Measurements from ENCODE around the gene SLC16A5.

Gene SLC16A5

GRCh38 chr17:75090871-75091854 lies 3.4 kb downstream of the SLC16A5 start:
- TF ChIP-seq TAF1 (IDR thresholded peaks at IDR 0.05; ENCODE audit: borderline replicate concordance, low read depth, low read length): no peak
- no peak for TF ChIP-seq POLR2A (IDR thresholded peaks at IDR 0.05; ENCODE audit: low read depth, low read length)
- no peak for TF ChIP-seq POLR2AphosphoS5 (IDR thresholded peaks at IDR 0.05; ENCODE audit: low read depth, low read length)
- FAIRE-seq (no peak), DNase-seq (ENCODE audit: insufficient read length) (no peak)

GRCh38 chr17:75091855-75092327 lies 4.1 kb downstream of the SLC16A5 start:
- FAIRE-seq (no peak), DNase-seq (ENCODE audit: insufficient read length) (no peak)
- TF ChIP-seq TAF1 (IDR thresholded peaks at IDR 0.05; ENCODE audit: borderline replicate concordance, low read depth, low read length) (no peak), POLR2A (IDR thresholded peaks at IDR 0.05; ENCODE audit: low read depth, low read length) (no peak)

- TF ChIP-seq POLR2AphosphoS5 (IDR thresholded peaks at IDR 0.05; ENCODE audit: low read depth, low read length): no peak
- no peak for TF ChIP-seq TAF1 (IDR thresholded peaks at IDR 0.05; ENCODE audit: borderline replicate concordance, low read depth, low read length)
- TF ChIP-seq POLR2A (IDR thresholded peaks at IDR 0.05; ENCODE audit: low read depth, low read length): no peak
- no peak for FAIRE-seq
Observed at GRCh38 chr17:75093548-75094158, 5.9 kb downstream of the SLC16A5 start.

GRCh38 chr17:75094871-75095399 lies 7.2 kb downstream of the SLC16A5 start:
- no peak for TF ChIP-seq POLR2AphosphoS5 (IDR thresholded peaks at IDR 0.05; ENCODE audit: low read depth, low read length)
- no peak for TF ChIP-seq TAF1 (IDR thresholded peaks at IDR 0.05; ENCODE audit: borderline replicate concordance, low read depth, low read length)
- TF ChIP-seq POLR2A (IDR thresholded peaks at IDR 0.05; ENCODE audit: low read depth, low read length): no peak
- DNase-seq (ENCODE audit: insufficient read length): no peak
- FAIRE-seq: no peak

More at GRCh38 chr17:75093548-75094158, 5.9 kb downstream of the SLC16A5 start:
- no peak for DNase-seq (ENCODE audit: insufficient read length)

DNA sequence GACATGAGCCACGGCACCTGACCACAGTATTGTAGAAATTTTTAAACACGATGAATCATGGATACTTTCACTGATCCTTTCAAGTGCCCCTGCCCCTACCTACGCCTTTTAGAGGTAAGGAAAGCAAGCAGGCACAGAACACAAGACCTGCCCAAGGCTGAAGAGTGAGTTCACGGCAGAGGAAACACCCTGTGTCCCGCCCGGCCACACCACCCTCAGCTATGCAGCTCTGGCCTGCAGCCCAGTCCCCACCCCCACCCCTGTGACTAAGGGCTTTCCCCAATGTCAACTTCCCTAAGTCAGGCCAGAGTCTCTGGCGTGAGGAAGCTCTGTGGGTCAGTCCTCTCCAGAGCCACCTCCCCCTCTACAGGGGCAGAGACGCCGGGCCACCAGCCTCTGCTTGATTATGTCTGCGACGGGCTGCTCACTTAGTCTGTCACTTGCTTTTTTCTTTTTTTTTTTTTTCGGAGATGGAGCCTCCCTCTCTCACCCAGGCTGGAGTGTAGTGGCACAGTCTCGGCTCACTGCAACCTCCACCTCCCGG lies 8.4 kb downstream of the SLC16A5 start:
- FAIRE-seq (no peak), DNase-seq (ENCODE audit: insufficient read length) (no peak)
- TF ChIP-seq TAF1 (IDR thresholded peaks at IDR 0.05; ENCODE audit: borderline replicate concordance, low read depth, low read length) (no peak), POLR2AphosphoS5 (IDR thresholded peaks at IDR 0.05; ENCODE audit: low read depth, low read length) (no peak), POLR2A (IDR thresholded peaks at IDR 0.05; ENCODE audit: low read depth, low read length) (no peak)

DNA sequence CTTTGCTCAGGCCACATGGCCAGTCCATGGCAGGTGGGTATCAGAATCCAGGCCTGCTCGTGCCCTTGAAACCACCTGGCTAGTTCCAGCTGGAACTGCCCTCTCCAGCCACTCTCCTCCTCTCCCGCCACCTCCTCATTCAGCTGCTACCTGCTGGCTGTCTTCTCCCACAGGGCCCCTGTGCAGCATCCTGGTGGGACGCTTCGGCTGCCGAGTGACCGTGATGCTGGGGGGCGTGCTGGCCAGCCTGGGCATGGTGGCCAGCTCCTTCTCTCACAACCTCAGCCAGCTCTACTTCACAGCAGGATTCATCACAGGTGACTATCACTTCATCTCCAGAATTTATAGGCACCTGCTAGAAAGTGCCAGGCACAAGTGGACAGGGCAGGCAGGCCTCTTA lies 10.1 kb downstream of the SLC16A5 start:
- no peak for FAIRE-seq
- TF ChIP-seq POLR2AphosphoS5 (IDR thresholded peaks at IDR 0.05; ENCODE audit: low read depth, low read length): no peak
- TF ChIP-seq POLR2A (IDR thresholded peaks at IDR 0.05; ENCODE audit: low read depth, low read length): no peak
- TF ChIP-seq TAF1 (IDR thresholded peaks at IDR 0.05; ENCODE audit: borderline replicate concordance, low read depth, low read length): no peak
- DNase-seq (ENCODE audit: insufficient read length): no peak

DNA sequence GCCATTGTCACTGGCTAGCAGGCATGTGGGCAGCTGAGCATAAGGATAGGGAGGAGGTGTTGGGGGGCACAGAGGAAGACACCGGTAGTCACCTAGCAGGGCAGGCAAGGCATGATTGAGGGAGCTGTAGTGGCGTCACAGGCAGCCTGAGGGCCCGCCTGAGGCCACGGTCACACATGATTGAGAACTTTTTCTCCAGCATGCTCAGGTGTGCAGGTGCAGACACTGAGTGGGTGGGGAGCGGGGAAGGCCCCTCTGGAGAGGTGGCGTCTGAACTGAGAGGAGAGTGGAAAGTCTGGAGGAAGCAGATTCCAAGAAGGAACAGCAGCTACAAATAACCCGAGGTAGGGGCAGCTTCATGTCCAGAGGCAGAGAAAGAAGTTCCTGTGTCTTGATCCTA lies 11.1 kb downstream of the SLC16A5 start:
- FAIRE-seq (no peak), DNase-seq (ENCODE audit: insufficient read length) (no peak)
- TF ChIP-seq TAF1 (IDR thresholded peaks at IDR 0.05; ENCODE audit: borderline replicate concordance, low read depth, low read length) (no peak), POLR2AphosphoS5 (IDR thresholded peaks at IDR 0.05; ENCODE audit: low read depth, low read length) (no peak), POLR2A (IDR thresholded peaks at IDR 0.05; ENCODE audit: low read depth, low read length) (no peak)

- no peak for FAIRE-seq
Observed at GRCh38 chr17:75099881-75100595, 12.3 kb downstream of the SLC16A5 start.

DNA sequence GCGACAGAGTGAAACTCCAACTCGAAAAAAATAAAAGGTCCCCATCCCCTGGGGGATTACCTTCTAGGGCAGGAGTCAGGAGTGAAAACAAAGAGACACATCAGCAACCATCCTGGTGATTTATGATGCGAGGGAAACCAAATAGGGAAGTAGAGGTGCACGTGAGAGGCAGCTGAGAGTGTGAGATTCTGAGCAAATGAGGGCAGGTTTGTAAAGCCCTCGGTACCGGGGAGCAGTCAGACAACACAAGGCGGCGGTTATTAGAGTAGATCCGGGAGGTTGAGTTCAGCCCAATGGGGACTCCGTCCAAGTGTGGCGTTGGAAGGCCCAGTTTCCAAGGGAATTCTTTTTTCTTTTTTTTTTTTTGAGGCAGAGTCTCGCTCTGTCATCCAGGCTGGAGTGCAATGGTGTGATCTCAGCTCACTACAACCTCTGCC lies 14.6 kb downstream of the SLC16A5 start:
- peak; percentile 31 for DNase-seq (ENCODE audit: insufficient read length)
- TF ChIP-seq POLR2A (IDR thresholded peaks at IDR 0.05; ENCODE audit: low read depth, low read length) (no peak), POLR2AphosphoS5 (IDR thresholded peaks at IDR 0.05; ENCODE audit: low read depth, low read length) (no peak), TAF1 (IDR thresholded peaks at IDR 0.05; ENCODE audit: borderline replicate concordance, low read depth, low read length) (no peak)
- peak; percentile 27 for FAIRE-seq

More at GRCh38 chr17:75099881-75100595, 12.3 kb downstream of the SLC16A5 start:
- TF ChIP-seq POLR2AphosphoS5 (IDR thresholded peaks at IDR 0.05; ENCODE audit: low read depth, low read length) (no peak), TAF1 (IDR thresholded peaks at IDR 0.05; ENCODE audit: borderline replicate concordance, low read depth, low read length) (no peak), POLR2A (IDR thresholded peaks at IDR 0.05; ENCODE audit: low read depth, low read length) (no peak)
- no peak for DNase-seq (ENCODE audit: insufficient read length)

DNA sequence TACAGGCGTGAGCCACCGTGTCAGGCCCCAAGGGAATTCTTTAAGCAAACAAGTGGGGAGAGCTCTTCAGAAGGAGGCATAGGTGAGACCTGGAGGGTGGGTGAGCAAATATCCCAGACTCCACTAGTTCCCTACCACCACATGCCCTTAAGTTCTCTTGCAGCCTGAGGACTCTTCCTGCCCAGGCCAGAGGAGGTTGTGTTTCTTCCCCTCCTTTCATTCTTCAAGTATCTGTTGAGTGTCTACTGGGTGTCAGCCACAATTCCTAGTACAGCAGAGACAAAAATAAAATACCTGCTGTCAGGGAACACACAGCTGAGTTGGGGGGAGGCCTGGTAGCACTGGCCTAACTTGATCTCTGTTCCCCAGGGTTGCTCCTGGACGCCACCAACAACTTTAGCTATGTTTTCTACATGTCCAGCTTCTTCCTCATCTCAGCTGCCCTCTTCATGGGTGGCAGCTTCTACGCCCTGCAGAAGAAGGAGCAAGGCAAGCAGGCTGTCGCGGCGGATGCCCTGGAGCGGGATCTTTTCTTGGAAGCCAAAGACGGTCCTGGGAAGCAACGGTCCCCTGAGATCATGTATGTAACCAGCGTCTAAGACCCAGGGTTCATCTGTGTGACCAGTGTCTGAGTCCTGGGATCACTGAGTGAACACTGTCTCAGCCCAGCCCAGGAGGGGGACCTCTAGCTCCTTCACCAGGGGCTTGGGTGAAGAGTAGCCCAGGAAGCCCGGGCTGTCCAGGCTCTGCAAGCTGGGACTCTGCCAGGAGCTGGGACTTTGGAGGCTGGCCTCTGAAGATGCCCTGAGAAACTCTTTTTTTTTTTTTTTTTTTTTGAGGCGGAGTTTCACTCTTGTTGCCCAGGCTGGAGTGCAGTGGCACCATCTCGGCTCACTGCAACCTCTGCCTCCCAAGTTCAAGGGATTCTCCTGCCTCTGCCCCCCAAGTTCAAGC lies 16.1 kb downstream of the SLC16A5 start:
- no peak for TF ChIP-seq TAF1 (IDR thresholded peaks at IDR 0.05; ENCODE audit: borderline replicate concordance, low read depth, low read length)
- DNase-seq (ENCODE audit: insufficient read length) (no peak), FAIRE-seq (no peak)

Measured in GM12892 (cell line).